Neural progenitor cell (in vitro differentiated cells): ENCODE measurements around the gene CFAP410.

ENCODE experiments used
- CTCF ChIP-seq: fragments of 200-600 bp; sonication (generic); IDR thresholded peaks from 2 replicates; pipeline ENCODE4 v1.5.1; 2017; ENCODE audit warnings: antibody characterized with exemption, mild to moderate bottlenecking
- EZH2 ChIP-seq: fragments of 200-600 bp; sonication (generic); IDR thresholded peaks from 2 replicates; pipeline ENCODE4 v1.6.1; 2017; ENCODE audit warnings: antibody characterized with exemption, mild to moderate bottlenecking, moderate library complexity
- EZH2phosphoT487 ChIP-seq: fragments of 200-600 bp; sonication (generic); IDR thresholded peaks from 2 replicates; pipeline ENCODE4 v1.6.1; 2017; ENCODE audit warnings: antibody characterized with exemption

GRCh38 chr21:44331650-44332307, 7.4 kb downstream of the CFAP410 start:
- TF ChIP-seq CTCF (no peak), EZH2 (no peak), EZH2phosphoT487 (no peak)
